Endothelial cell of umbilical vein (primary cell): ENCODE results near the gene RGS7. TPM values are rescaled to one million over a fixed set of nuclear protein-coding genes. Genes with fewer than 3 reads are reported as not detected.

Experiments
- BruUV-seq: library from RNA; stranded (reverse); fragments of 400-500 nt; replicated peaks from 2 replicates; lab custom pipeline; 2021; lab: Mats Ljungman, UMichigan
- CTCF ChIA-PET: fragments of 300-600, 350-600 bp; sonication (Branson Sonifier 250); formaldehyde crosslinking; loops from one replicate; lab custom pipeline; 2021; ENCODE audit warnings: antibody characterized with exemption, inconsistent platforms; lab: Charles Lee
- POLR2A ChIA-PET: fragments of 300-600, 350-600 bp; sonication (Branson Sonifier 250); formaldehyde crosslinking; loops from one replicate; lab custom pipeline; 2021; ENCODE audit warnings: antibody characterized with exemption, inconsistent platforms; lab: Charles Lee
- DNase-seq: peaks from one replicate; pipeline ENCODE4 v3.0.0-alpha.2; 2011; ENCODE audit warnings: low read depth, low spot score
- FAIRE-seq: peaks from 2 replicates; lab custom pipeline; 2011; peaks lifted over from hg19 to GRCh38; lab: Jason Lieb, UNC
- H2AFZ ChIP-seq: 2 replicates; pipeline ENCODE4 v1.6.0; 2012; ENCODE audit warnings: low read depth, low read length, control low read depth, inconsistent platforms
- H3K27ac ChIP-seq: 2 replicates; pipeline ENCODE4 v1.5.1; 2011; ENCODE audit warnings: low read depth, mild to moderate bottlenecking, control low read depth, low read length, moderate library complexity; ENCODE audit not compliant: insufficient read depth
- H3K27me3 ChIP-seq, 2 experiments: 2 replicates each; pipeline versions ENCODE4 v1.6.0 to v1.6.1; 2011; ENCODE audit warnings: low read length in 2 of 2, mixed read lengths in 1 of 2; ENCODE audit not compliant: control insufficient read depth in 2 of 2, insufficient read depth in 2 of 2
- H3K36me3 ChIP-seq, 2 experiments: 2 replicates in 1 of 2; 3 replicates in 1 of 2; pipeline ENCODE4 v1.5.1; 2011; ENCODE audit warnings: low read length in 2 of 2, mild to moderate bottlenecking in 1 of 2, moderate library complexity in 1 of 2; ENCODE audit not compliant: control insufficient read depth in 2 of 2, insufficient read depth in 2 of 2; ENCODE audit errors: extremely low read depth in 1 of 2
- H3K4me1 ChIP-seq: 3 replicates; pipeline ENCODE4 v1.5.1; 2011; ENCODE audit warnings: mild to moderate bottlenecking, low read length; ENCODE audit not compliant: control insufficient read depth, insufficient read depth; ENCODE audit errors: extremely low read depth
- H3K4me2 ChIP-seq: 2 replicates; pipeline ENCODE4 v1.6.1; 2011; ENCODE audit warnings: low read length, control low read depth, mixed read lengths; ENCODE audit not compliant: insufficient read depth
- H3K4me3 ChIP-seq, 3 experiments: fragments of 200-600 bp in 1 of 3; sonication (generic), shearing (Covaris generic) in 1 of 3; replicated peaks in 1 of 3; 2 replicates each; pipeline ENCODE4 v1.5.1; 2011 to 2016; ENCODE audit warnings: control low read depth in 3 of 3, low read length in 3 of 3, mild to moderate bottlenecking in 2 of 3, inconsistent platforms in 1 of 3, low read depth in 1 of 3, moderate library complexity in 1 of 3; ENCODE audit not compliant: insufficient read depth in 1 of 3
- H3K79me2 ChIP-seq: 2 replicates; pipeline ENCODE4 v1.6.0; 2012; ENCODE audit warnings: low read length, inconsistent platforms; ENCODE audit not compliant: control insufficient read depth, insufficient read depth
- H3K9ac ChIP-seq: replicated peaks from 2 replicates; pipeline ENCODE3; 2011; ENCODE audit warnings: low read length, control low read depth; ENCODE audit not compliant: insufficient read depth; ENCODE audit errors: extremely low read depth
- H3K9me1 ChIP-seq: replicated peaks from 3 replicates; pipeline ENCODE4 v1.6.0; 2011; ENCODE audit warnings: mild to moderate bottlenecking, low read length; ENCODE audit not compliant: control insufficient read depth, insufficient read depth; ENCODE audit errors: extremely low read depth
- H3K9me3 ChIP-seq: replicated peaks from 2 replicates; pipeline ENCODE4 v1.5.1; 2012; ENCODE audit warnings: low read length, inconsistent platforms; ENCODE audit not compliant: control insufficient read depth, insufficient read depth
- H4K20me1 ChIP-seq: replicated peaks from 2 replicates; pipeline ENCODE3; 2011; ENCODE audit warnings: mild to moderate bottlenecking, low read length; ENCODE audit not compliant: control insufficient read depth, insufficient read depth; ENCODE audit errors: extremely low read depth
- EZH2 ChIP-seq: IDR thresholded peaks from 2 replicates; pipeline ENCODE4 v1.6.1; 2012; ENCODE audit warnings: borderline replicate concordance, low read depth, mild to moderate bottlenecking, moderate library complexity, low read length, inconsistent platforms; ENCODE audit not compliant: severe bottlenecking
- FOS ChIP-seq: IDR thresholded peaks from 2 replicates; pipeline ENCODE4 v1.6.1; 2011; ENCODE audit warnings: mild to moderate bottlenecking, low read length, moderate library complexity, borderline replicate concordance; ENCODE audit not compliant: insufficient read depth
- GATA2 ChIP-seq: IDR thresholded peaks from 2 replicates; pipeline ENCODE4 v1.7.0; 2011; ENCODE audit warnings: low read depth, mild to moderate bottlenecking, moderate library complexity, mixed read lengths, low read length; ENCODE audit not compliant: insufficient read length, insufficient read depth
- JUN ChIP-seq: IDR thresholded peaks from 2 replicates; pipeline ENCODE4 v1.6.1; 2011; ENCODE audit warnings: borderline replicate concordance, low read depth; ENCODE audit not compliant: insufficient read length, insufficient read depth
- MYC ChIP-seq: IDR thresholded peaks from one replicate; pipeline ENCODE4 v1.6.1; 2011; ENCODE audit warnings: mild to moderate bottlenecking, low read depth, low read length
- POLR2A ChIP-seq: IDR thresholded peaks from 2 replicates; pipeline ENCODE4 v1.6.1; 2012; ENCODE audit warnings: low read depth, mild to moderate bottlenecking, control low read depth, low read length
- POLR2AphosphoS5 ChIP-seq: IDR thresholded peaks from 2 replicates; pipeline ENCODE4 v1.6.1; 2012; ENCODE audit warnings: low read depth, mild to moderate bottlenecking, control low read depth, low read length, moderate library complexity; ENCODE audit not compliant: insufficient read depth
- dilution Hi-C: fragments of 300-500 bp; cut with MboI; formaldehyde crosslinking; loops from one replicate; pipeline ENCODE4 v1.15.0; 2019; ENCODE audit warnings: low sequenced_read_pairs; ENCODE audit not compliant: extremely low pct_ligation_motif_present
- intact Hi-C: fragments of 100-400 bp; cut with micrococcal nuclease; formaldehyde crosslinking; loops from one replicate; pipeline ENCODE4 v1.10.0; 2022
- polyA plus RNA-seq, 4 experiments: library from polyadenylated mRNA; depleted of rRNA in 3 of 4; stranded (reverse) in 3 of 4; unstranded in 1 of 4; fragments of >200 nt; gene quantifications; 2 replicates each; pipeline versions ENCODE4 v1.2.1 to v1.2.3, GENCODE V29; 2011 to 2012; ENCODE audit warnings: missing spikeins in 1 of 4
- total RNA-seq: library from RNA; stranded (reverse); gene quantifications from 2 replicates; pipeline ENCODE4 v1.2.3, GENCODE V29; 2021
- TF ChIP-seq, protein P1 (sequence below): IDR thresholded peaks from 2 replicates; pipeline ENCODE4 v1.6.1; 2011; ENCODE audit not compliant: insufficient read depth, insufficient read length
- TF ChIP-seq, protein P2 (sequence below), 2 donors: IDR thresholded peaks; 1 replicate in 1 of 2; 2 replicates in 1 of 2; pipeline ENCODE4 v1.5.1; 2011; ENCODE audit warnings: low read length in 2 of 2, mild to moderate bottlenecking in 2 of 2, moderate library complexity in 2 of 2, control low read depth in 1 of 2, inconsistent platforms in 1 of 2, low read depth in 1 of 2; ENCODE audit not compliant: insufficient read depth in 1 of 2; ENCODE audit errors: extremely low read depth in 1 of 2

Gene RGS7
- total and polyA plus RNA-seq, 2 donors (not counting 3 experiments of a cell fraction or from before 2014, with no cell fraction given) = 0.43 to 0.44 TPM

DNA sequence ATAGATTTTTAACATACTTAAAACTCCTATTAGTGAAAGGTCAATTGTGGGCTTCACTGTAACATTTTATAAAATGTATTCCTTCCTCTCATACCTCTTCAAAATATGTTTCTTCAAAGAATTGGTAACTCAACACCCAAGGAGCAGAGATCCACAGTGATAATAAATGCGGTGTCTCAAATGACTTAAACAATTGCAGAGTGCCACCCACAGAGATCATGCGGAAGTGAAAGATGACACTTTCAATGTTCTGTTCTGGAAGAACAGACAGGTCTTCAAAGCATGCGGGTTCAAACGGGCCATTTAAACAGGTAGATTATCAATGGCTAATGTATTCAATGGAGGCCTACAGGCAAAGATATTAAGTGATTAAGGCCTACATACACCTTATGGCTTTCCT is 588.0 kb downstream of the RGS7 start:
- H4K20me1 ChIP-seq = no peaks in the 10 kb centered on the region
- no peaks in the 10 kb centered on the region for H3K27me3 ChIP-seq
- no TSS peak for BruUV-seq
- no peaks in the 10 kb centered on the region for H3K79me2 ChIP-seq
- no peak overlapping the region for H3K4me3 ChIP-seq
- FAIRE-seq (no peak), DNase-seq (no peak)
- H3K27ac ChIP-seq = no peak overlapping the region
- H3K4me1 ChIP-seq = peaks cover 20% of the 10 kb centered on the region
- TF ChIP-seq FOS (no peak), POLR2A (no peak), MYC (no peak), JUN (no peak), GATA2 (no peak), POLR2AphosphoS5 (no peak), EZH2 (no peak)
- TF ChIP-seq, protein P1, sequence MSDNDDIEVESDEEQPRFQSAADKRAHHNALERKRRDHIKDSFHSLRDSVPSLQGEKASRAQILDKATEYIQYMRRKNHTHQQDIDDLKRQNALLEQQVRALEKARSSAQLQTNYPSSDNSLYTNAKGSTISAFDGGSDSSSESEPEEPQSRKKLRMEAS = no peak
- H3K36me3 ChIP-seq = no peaks in the 10 kb centered on the region
- H3K9me3 ChIP-seq = no peaks in the 10 kb centered on the region
- dilution Hi-C loops = no loop called here
- ChIA-PET CTCF (interaction anchor here (0.9 to 1.5 kb wide), 2 partner anchors 37 to 63 kb away, joined by 3 read pairs; no protein-coding TSS in a partner anchor), POLR2A (no interaction called here)
- H2AFZ ChIP-seq = no peak overlapping the region
- intact Hi-C loops = no loop called here
- no peak overlapping the region for H3K4me2 ChIP-seq
- H3K9me1 ChIP-seq = no peaks in the 10 kb centered on the region
- H3K9ac ChIP-seq = no peak overlapping the region

DNA sequence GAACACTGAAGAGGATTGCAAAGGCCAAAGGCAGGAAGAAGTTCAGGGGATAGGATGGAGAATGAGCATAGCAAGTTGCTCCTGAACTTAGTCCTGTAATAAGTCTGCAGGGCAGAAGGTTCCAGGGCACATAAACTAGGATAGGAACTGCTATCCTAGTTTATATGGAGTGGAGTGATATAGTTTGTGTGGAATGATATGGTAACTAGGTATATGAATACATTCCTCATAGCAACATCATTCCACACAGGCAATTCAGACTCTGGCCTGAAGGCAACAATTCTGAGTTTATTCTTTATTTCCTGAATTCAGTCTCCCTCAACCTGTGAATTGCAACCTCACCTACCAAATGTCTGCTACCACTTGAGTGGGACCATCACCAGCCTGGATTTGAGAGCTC is 590.2 kb downstream of the RGS7 start:
- FAIRE-seq = peak; percentile 21
- Histone ChIP-seq H4K20me1 (no peaks in the 10 kb centered on the region), H3K9ac (no peak overlapping the region), H3K9me3 (no peaks in the 10 kb centered on the region), H3K27ac (peak overlapping the region; percentile 89), H3K9me1 (no peaks in the 10 kb centered on the region), H3K4me1 (peaks cover 20% of the 10 kb centered on the region), H3K4me3 (no peak overlapping the region), H3K79me2 (no peaks in the 10 kb centered on the region), H2AFZ (no peak overlapping the region), H3K4me2 (no peak overlapping the region), H3K27me3 (no peaks in the 10 kb centered on the region), H3K36me3 (no peaks in the 10 kb centered on the region)
- DNase-seq = no peak
- no TSS peak for BruUV-seq
- ChIA-PET CTCF (no interaction called here), POLR2A (no interaction called here)
- TF ChIP-seq EZH2 (no peak), JUN (no peak), FOS (no peak), POLR2AphosphoS5 (no peak), POLR2A (no peak), MYC (no peak), GATA2 (no peak)
- TF ChIP-seq, protein P2, sequence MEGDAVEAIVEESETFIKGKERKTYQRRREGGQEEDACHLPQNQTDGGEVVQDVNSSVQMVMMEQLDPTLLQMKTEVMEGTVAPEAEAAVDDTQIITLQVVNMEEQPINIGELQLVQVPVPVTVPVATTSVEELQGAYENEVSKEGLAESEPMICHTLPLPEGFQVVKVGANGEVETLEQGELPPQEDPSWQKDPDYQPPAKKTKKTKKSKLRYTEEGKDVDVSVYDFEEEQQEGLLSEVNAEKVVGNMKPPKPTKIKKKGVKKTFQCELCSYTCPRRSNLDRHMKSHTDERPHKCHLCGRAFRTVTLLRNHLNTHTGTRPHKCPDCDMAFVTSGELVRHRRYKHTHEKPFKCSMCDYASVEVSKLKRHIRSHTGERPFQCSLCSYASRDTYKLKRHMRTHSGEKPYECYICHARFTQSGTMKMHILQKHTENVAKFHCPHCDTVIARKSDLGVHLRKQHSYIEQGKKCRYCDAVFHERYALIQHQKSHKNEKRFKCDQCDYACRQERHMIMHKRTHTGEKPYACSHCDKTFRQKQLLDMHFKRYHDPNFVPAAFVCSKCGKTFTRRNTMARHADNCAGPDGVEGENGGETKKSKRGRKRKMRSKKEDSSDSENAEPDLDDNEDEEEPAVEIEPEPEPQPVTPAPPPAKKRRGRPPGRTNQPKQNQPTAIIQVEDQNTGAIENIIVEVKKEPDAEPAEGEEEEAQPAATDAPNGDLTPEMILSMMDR (IDR thresholded peaks at IDR 0.05; ENCODE audit: extremely low read depth in 1 of 2, insufficient read depth in 1 of 2, low read depth in 1 of 2, low read length in 2 of 2) = no peak
- TF ChIP-seq, protein P1 = no peak
- dilution Hi-C loops (no loop called here), intact Hi-C loops (loop anchor here (1.0 to 2.0 kb wide), 2 partner anchors 20 to 716 kb away; no protein-coding TSS in a partner anchor)
